GM12873 (cell line): ENCODE measurements around the gene ANAPC4.

Experiments
- CTCF ChIP-seq: IDR thresholded peaks from 2 replicates; pipeline ENCODE4 v1.5.1; 2012; ENCODE audit warnings: low read depth, mild to moderate bottlenecking, moderate library complexity, low read length, control low read depth; ENCODE audit not compliant: insufficient read depth; ENCODE audit errors: missing control alignments

The ANAPC4 gene

GRCh38 chr4:25440478-25441030 is 63.5 kb downstream of the ANAPC4 start:
- no peak for TF ChIP-seq CTCF

GRCh38 chr4:25441519-25442117 is 64.6 kb downstream of the ANAPC4 start:
- TF ChIP-seq CTCF, result peak; percentile 70

- TF ChIP-seq CTCF, result no peak
Measured at GRCh38 chr4:25442863-25443307, 65.8 kb downstream of the ANAPC4 start.

GRCh38 chr4:25443851-25444250 is 66.8 kb downstream of the ANAPC4 start:
- no peak for TF ChIP-seq CTCF

- no peak for TF ChIP-seq CTCF
Measured at GRCh38 chr4:25446611-25447010, 69.5 kb downstream of the ANAPC4 start.

- no peak for TF ChIP-seq CTCF
Measured at GRCh38 chr4:25448379-25449109, 71.5 kb downstream of the ANAPC4 start.

GRCh38 chr4:25449270-25449669 is 72.2 kb downstream of the ANAPC4 start:
- no peak for TF ChIP-seq CTCF
